Liver (tissue), 9 donors: ENCODE data around the gene PHYKPL. TPM values are rescaled to one million over a fixed set of nuclear protein-coding genes. Genes with fewer than 3 reads are reported as not detected.

Source experiments
- DNase-seq: peaks from one replicate; pipeline ENCODE4 v3.0.0-alpha.2; 2017; ENCODE audit warnings: low spot score
- H3K27ac ChIP-seq, 2 donors: one replicate each; pipeline ENCODE4 v1.7.0; 2013; ENCODE audit warnings: inconsistent platforms in 2 of 2, low read length in 2 of 2, control low read depth in 1 of 2, low read depth in 1 of 2, mild to moderate bottlenecking in 1 of 2
- H3K27me3 ChIP-seq, 4 donors: one replicate each; pipeline versions ENCODE4 v1.6.1 to v1.7.0; 2013; ENCODE audit warnings: low read length in 3 of 4, inconsistent platforms in 1 of 4, mild to moderate bottlenecking in 1 of 4, moderate library complexity in 1 of 4; ENCODE audit not compliant: control insufficient read depth in 4 of 4, insufficient read depth in 4 of 4
- H3K36me3 ChIP-seq, 4 donors: one replicate each; pipeline versions ENCODE4 v1.6.1 to v1.7.0; 2013; ENCODE audit warnings: low read length in 3 of 4, mild to moderate bottlenecking in 3 of 4, low read depth in 1 of 4, moderate library complexity in 1 of 4; ENCODE audit not compliant: control insufficient read depth in 4 of 4, insufficient read depth in 3 of 4
- H3K4me1 ChIP-seq, 4 donors: one replicate each; pipeline versions ENCODE4 v1.6.1 to v1.7.0; 2013; ENCODE audit warnings: low read length in 3 of 4, mild to moderate bottlenecking in 3 of 4, moderate library complexity in 1 of 4; ENCODE audit not compliant: control insufficient read depth in 4 of 4, insufficient read depth in 4 of 4
- H3K4me3 ChIP-seq, 3 donors: one replicate each; pipeline versions ENCODE4 v1.6.1 to v1.7.0; 2013; ENCODE audit warnings: low read length in 3 of 3, control low read depth in 1 of 3, low read depth in 1 of 3, mild to moderate bottlenecking in 1 of 3
- H3K9ac ChIP-seq, 2 donors: one replicate each; pipeline ENCODE4 v1.7.0; 2013; ENCODE audit warnings: low read length in 2 of 2, mild to moderate bottlenecking in 2 of 2, moderate library complexity in 2 of 2, control low read depth in 1 of 2, low read depth in 1 of 2
- H3K9me3 ChIP-seq, 4 donors: one replicate each; pipeline versions ENCODE4 v1.6.1 to v1.7.0; 2013; ENCODE audit warnings: low read length in 3 of 4; ENCODE audit not compliant: control insufficient read depth in 4 of 4
- FOXA1 ChIP-seq: IDR thresholded peaks from 2 replicates; pipeline ENCODE4 v1.6.1; 2016; ENCODE audit warnings: antibody characterized with exemption
- FOXA2 ChIP-seq: IDR thresholded peaks from 2 replicates; pipeline ENCODE4 v1.6.1; 2016; ENCODE audit warnings: antibody characterized with exemption
- GABPA ChIP-seq, 2 donors: IDR thresholded peaks in 1 of 2; conservative IDR thresholded peaks in 1 of 2; 2 replicates each; pipeline ENCODE4 v1.6.1; 2016; ENCODE audit warnings: antibody characterized with exemption in 2 of 2, mild to moderate bottlenecking in 1 of 2, moderate library complexity in 1 of 2
- HNF4A ChIP-seq, 2 donors: conservative IDR thresholded peaks; 2 replicates each; pipeline ENCODE4 v1.6.1; 2016; ENCODE audit warnings: antibody characterized with exemption in 2 of 2, mild to moderate bottlenecking in 2 of 2
- HNF4G ChIP-seq: IDR thresholded peaks from 2 replicates; pipeline ENCODE4 v1.6.1; 2016; ENCODE audit warnings: antibody characterized with exemption
- JUND ChIP-seq, 2 donors: IDR thresholded peaks; 2 replicates each; pipeline ENCODE4 v1.6.1; 2016; ENCODE audit warnings: antibody characterized with exemption in 2 of 2
- NR2F2 ChIP-seq: IDR thresholded peaks from 2 replicates; pipeline ENCODE4 v1.6.1; 2016; ENCODE audit warnings: antibody characterized with exemption
- RAD21 ChIP-seq, 2 donors: IDR thresholded peaks; 2 replicates each; pipeline ENCODE4 v1.6.1; 2016; ENCODE audit warnings: antibody characterized with exemption in 2 of 2, mild to moderate bottlenecking in 2 of 2
- REST ChIP-seq: IDR thresholded peaks from 2 replicates; pipeline ENCODE4 v1.6.1; 2016; ENCODE audit warnings: antibody characterized with exemption, mild to moderate bottlenecking
- RXRA ChIP-seq, 2 donors: IDR thresholded peaks; 2 replicates each; pipeline ENCODE4 v1.6.1; 2017 to 2018; ENCODE audit warnings: antibody characterized with exemption in 2 of 2, mild to moderate bottlenecking in 1 of 2
- SP1 ChIP-seq: IDR thresholded peaks from 2 replicates; pipeline ENCODE4 v1.6.1; 2018; ENCODE audit warnings: antibody characterized with exemption, mild to moderate bottlenecking
- TAF1 ChIP-seq: conservative IDR thresholded peaks from 2 replicates; pipeline ENCODE4 v1.6.1; 2016; ENCODE audit warnings: antibody characterized with exemption, mild to moderate bottlenecking
- YY1 ChIP-seq: IDR thresholded peaks from 2 replicates; pipeline ENCODE4 v1.6.1; 2016; ENCODE audit warnings: antibody characterized with exemption, mild to moderate bottlenecking
- WGBS: extraction: QIAGEN DNeasy Blood & Tissue Kit; methylation state at CpG from one replicate; pipeline ENCODE4 v1.1.7; 2013; 5-methylcytosine and 5-hydroxymethylcytosine counted together
- polyA plus RNA-seq, 2 donors: library from polyadenylated mRNA; stranded (reverse) in 1 of 2; unstranded in 1 of 2; fragments of 200-250 nt in 1 of 2; fragments of >200 nt in 1 of 2; fragmentation: Nextera tagmentation in 1 of 2; extraction: Ambion mirVana in 1 of 2; gene quantifications; one replicate each; pipeline versions ENCODE4 v1.2.1 to v1.2.3, GENCODE V29; 2013 to 2015
- total RNA-seq, 2 donors: library from RNA; depleted of rRNA; stranded (reverse); fragments of >200 nt; gene quantifications; one replicate each; pipeline ENCODE4 v1.2.3, GENCODE V29; 2014
- TF ChIP-seq, protein P1 (sequence below): IDR thresholded peaks from 2 replicates; pipeline ENCODE4 v1.6.1; 2016; ENCODE audit warnings: antibody characterized with exemption
- donor health status: healthy.
- donor health status: healthy.
- donor health status: healthy.
- donor health status: healthy.
- donor health status: healthy.

PHYKPL gene
- total and polyA plus RNA-seq, 4 donors = 25.6 to 103 (median 45.0) TPM

GRCh38 chr5:178227929-178228328, 4.7 kb downstream of the PHYKPL start (continued):
- TF ChIP-seq REST (no peak), HNF4A (conservative IDR thresholded peaks at IDR 0.05) (no peak)

DNA sequence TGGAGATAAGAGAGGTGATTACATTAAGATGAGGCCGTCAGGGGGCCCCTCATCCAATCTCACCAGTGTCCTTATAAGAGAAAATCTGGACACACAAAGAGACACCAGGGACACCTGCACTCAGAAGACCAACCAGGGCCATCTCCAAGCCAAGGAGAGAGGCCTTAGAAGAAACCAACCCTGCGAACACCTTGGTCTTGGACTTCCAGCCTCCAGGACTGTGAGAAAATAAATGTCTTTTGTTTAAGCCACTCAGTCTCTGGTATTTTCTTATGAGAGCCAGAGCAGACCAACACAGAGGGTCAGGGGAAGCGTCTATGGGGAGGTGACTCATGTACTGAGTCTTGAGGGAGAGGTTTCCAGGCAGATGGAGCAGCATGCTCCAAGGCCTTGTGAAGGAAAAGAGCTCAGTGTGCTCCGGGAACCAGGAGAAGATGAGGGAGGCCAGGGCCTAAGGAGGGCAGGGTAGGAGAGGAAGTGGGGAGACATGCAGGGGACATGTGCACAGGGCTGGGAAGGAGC, 5.4 kb downstream of the PHYKPL start:
- Histone ChIP-seq H3K27me3 (no peaks in the 10 kb centered on the region), H3K4me3 (no peak overlapping the region), H3K9me3 (no peaks in the 10 kb centered on the region), H3K9ac (no peak overlapping the region), H3K27ac (peak overlapping the region in 1 of 2 donors; percentile 3), H3K36me3 (peaks cover 4 to 44% (median 32%) of the 10 kb centered on the region in 4 donors), H3K4me1 (peaks cover 17 to 56% (median 37%) of the 10 kb centered on the region in 4 donors)
- TF ChIP-seq FOXA1 (no peak), TAF1 (no peak), GABPA (IDR thresholded peaks at IDR 0.05 in 1 of 2, conservative IDR thresholded peaks at IDR 0.05 in 1 of 2) (no peak), RAD21 (IDR thresholded peaks at IDR 0.05) (no peak), JUND (IDR thresholded peaks at IDR 0.05) (no peak), HNF4A (conservative IDR thresholded peaks at IDR 0.05) (no peak), REST (no peak), FOXA2 (no peak), HNF4G (no peak), YY1 (no peak), RXRA (IDR thresholded peaks at IDR 0.05) (no peak)
- TF ChIP-seq, protein P1, sequence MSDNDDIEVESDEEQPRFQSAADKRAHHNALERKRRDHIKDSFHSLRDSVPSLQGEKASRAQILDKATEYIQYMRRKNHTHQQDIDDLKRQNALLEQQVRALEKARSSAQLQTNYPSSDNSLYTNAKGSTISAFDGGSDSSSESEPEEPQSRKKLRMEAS = no peak
- no peak for DNase-seq
- 97% methylated on average over 4 of the region's 4 CpGs for WGBS

DNA sequence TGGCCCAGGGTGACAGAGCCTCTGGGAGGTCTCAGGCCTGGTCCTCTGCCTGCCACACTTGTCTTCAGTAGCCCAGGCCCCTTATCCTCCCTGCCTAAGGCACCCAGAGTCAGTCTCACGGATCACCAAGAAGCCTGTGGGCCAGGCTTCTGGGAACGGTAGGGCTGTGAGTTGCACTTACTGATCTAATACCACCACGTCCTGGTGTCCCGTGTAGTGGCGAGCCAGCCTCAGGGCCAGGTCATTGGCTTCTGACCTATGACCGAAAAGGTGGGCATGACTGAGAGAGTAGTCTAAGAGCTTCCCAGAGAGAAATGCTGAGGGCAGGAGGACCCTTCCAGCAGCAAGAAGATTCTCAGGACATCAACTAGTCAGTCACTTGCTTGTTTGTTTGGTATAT, 7.4 kb downstream of the PHYKPL start:
- Histone ChIP-seq H3K27me3 (no peaks in the 10 kb centered on the region), H3K4me3 (no peak overlapping the region), H3K4me1 (peaks cover 15 to 40% (median 28%) of the 10 kb centered on the region in 4 donors), H3K9ac (no peak overlapping the region), H3K36me3 (peaks cover 4 to 58% (median 43%) of the 10 kb centered on the region in 4 donors), H3K27ac (peak overlapping the region in 1 of 2 donors; percentile 10), H3K9me3 (no peaks in the 10 kb centered on the region)
- WGBS = 53% methylated on average over 6 of the region's 6 CpGs
- TF ChIP-seq SP1 (peak; percentile 10), GABPA (IDR thresholded peaks at IDR 0.05 in 1 of 2, conservative IDR thresholded peaks at IDR 0.05 in 1 of 2) (no peak), NR2F2 (peak; percentile 41), RXRA (IDR thresholded peaks at IDR 0.05) (peak; percentile 57 to 79)
- no peak for DNase-seq
